Mucosa of descending colon (tissue), 3 donors: Measurements from ENCODE around the gene F2. TPM values are rescaled to one million over a fixed set of nuclear protein-coding genes. Genes with fewer than 3 reads are reported as not detected.

Source experiments
- ATAC-seq: fragments of 200-7000 bp; cut with Tn5 transposase; one replicate; pipeline ENCODE4 v1.9.1; 2020; ENCODE audit warnings: mild to moderate bottlenecking, moderate library complexity
- DNase-seq, 3 donors: peaks; one replicate each; pipeline ENCODE4 v3.0.0-alpha.2; 2020
- H3K36me3 ChIP-seq: fragments of 200-600 bp; one replicate; pipeline ENCODE4 v1.8.0; 2021; ENCODE audit warnings: low read depth, mild to moderate bottlenecking
- H3K4me1 ChIP-seq: fragments of 200-600 bp; one replicate; pipeline ENCODE4 v1.8.0; 2021; ENCODE audit warnings: low read depth, mild to moderate bottlenecking
- H3K4me3 ChIP-seq: fragments of 200-600 bp; one replicate; pipeline ENCODE4 v1.8.0; 2021; ENCODE audit warnings: mild to moderate bottlenecking
- H3K9me3 ChIP-seq: fragments of 200-600 bp; one replicate; pipeline ENCODE4 v1.8.0; 2021; ENCODE audit warnings: mild to moderate bottlenecking
- intact Hi-C, 2 donors: fragments of 100-400 bp; cut with DNase I in 1 of 2; cut with micrococcal nuclease in 1 of 2; formaldehyde crosslinking; loops; one replicate each; pipeline versions ENCODE4 v1.11.0 to v1.11.1; 2022; cut with DNase I, micrococcal nuclease
- total RNA-seq, 3 donors: library from RNA; stranded (reverse); fragmentation: NEBNext Ultra II Directional in 2 of 3; extraction: Animal tissue kit (Norgen Biotek cat#: 25700) in 2 of 3; gene quantifications; one replicate each; pipeline versions ENCODE4 v1.2.1 to v1.2.4, GENCODE V29; 2021 to 2023
- TF ChIP-seq, protein P1 (sequence below): fragments of 200-600 bp; IDR thresholded peaks from one replicate; pipeline ENCODE4 v1.8.0; 2022; ENCODE audit warnings: antibody characterized with exemption, mild to moderate bottlenecking
- donor health status: DM: no; HTN: no; CAD: no; lungs with moderate emphysema.
- donor health status: DM: no; HTN: no; CAD: no.
- donor health status: DM: no; HTN: yes; CAD: no.

Gene F2
- total RNA-seq, 3 donors from 2014 or later, result 0.19 TPM; not detected in 2

DNA sequence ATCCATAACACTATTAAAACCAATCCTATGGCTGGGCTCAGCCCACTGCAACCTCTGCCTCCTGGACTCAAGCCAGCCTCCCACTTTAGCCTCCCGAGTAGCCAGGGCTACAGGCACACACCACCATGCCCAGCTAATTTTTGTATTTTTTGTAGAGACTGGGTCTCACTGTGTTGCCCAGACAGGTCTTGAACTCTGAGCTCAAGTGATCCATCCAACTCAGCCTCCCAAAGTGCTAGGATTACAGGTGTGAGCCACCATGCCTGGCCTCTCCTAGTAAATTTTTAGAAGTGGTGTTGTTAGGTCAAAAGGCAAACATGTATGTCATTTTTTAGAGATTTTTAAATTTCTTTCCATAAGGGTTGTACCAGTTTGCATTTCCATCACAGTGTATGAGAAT is 14.2 kb downstream of the F2 start:
- ATAC-seq (no peak), DNase-seq (no peak)
- TF ChIP-seq, protein P1, sequence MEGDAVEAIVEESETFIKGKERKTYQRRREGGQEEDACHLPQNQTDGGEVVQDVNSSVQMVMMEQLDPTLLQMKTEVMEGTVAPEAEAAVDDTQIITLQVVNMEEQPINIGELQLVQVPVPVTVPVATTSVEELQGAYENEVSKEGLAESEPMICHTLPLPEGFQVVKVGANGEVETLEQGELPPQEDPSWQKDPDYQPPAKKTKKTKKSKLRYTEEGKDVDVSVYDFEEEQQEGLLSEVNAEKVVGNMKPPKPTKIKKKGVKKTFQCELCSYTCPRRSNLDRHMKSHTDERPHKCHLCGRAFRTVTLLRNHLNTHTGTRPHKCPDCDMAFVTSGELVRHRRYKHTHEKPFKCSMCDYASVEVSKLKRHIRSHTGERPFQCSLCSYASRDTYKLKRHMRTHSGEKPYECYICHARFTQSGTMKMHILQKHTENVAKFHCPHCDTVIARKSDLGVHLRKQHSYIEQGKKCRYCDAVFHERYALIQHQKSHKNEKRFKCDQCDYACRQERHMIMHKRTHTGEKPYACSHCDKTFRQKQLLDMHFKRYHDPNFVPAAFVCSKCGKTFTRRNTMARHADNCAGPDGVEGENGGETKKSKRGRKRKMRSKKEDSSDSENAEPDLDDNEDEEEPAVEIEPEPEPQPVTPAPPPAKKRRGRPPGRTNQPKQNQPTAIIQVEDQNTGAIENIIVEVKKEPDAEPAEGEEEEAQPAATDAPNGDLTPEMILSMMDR, result no peak

DNA sequence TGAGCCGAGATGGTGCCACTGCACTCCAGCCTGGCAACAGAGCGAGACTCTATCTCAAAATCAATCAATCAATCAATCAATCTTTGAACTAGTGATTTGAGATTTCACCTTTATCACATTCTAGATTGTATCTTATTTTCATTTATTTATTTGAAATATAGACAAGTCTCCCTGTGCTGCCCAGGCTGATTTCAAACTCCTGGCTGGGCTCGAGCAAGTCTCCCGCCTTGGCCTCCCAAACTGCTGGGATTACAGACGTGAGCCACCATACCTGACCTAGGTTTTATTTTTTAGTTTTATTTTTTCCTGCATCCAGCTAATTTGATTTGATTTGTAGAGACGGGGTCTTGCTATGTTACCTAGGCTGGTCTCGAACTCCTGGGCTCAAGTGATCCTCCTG is 17.1 kb downstream of the F2 start:
- DNase-seq (no peak), ATAC-seq (no peak)
- no peaks in the 10 kb centered on the region for H3K36me3 ChIP-seq
- intact Hi-C loops, result no loop called here
- no peaks in the 10 kb centered on the region for H3K4me1 ChIP-seq
- TF ChIP-seq, protein P1, result no peak
- H3K9me3 ChIP-seq, result no peaks in the 10 kb centered on the region
- H3K4me3 ChIP-seq, result no peak overlapping the region

More for the DNA sequence above, 14.2 kb downstream of the F2 start:
- H3K4me3 ChIP-seq, result no peak overlapping the region
- H3K4me1 ChIP-seq, result no peaks in the 10 kb centered on the region
- H3K9me3 ChIP-seq, result no peaks in the 10 kb centered on the region
- intact Hi-C loops, result no loop called here
- H3K36me3 ChIP-seq, result no peaks in the 10 kb centered on the region

DNA sequence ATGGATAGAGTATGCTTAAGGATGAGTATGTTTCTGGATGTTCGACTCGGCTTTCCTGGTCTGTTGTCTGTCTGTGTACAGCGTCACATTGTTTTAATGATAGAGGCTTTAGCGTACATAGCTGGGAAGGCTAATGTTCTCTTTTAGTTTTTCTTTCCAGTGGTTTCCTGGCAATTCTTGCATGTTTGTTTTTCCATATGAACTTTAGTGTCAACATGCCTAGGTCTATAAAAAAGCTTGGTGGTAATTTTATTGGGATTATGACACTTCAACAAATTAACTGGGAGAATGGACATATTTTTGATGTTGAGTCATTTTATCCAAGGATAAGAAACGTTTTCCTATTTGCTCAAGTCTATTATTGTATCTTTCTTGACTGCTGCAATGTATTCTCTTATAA is 17.6 kb downstream of the F2 start:
- H3K36me3 ChIP-seq, result no peaks in the 10 kb centered on the region
- no peaks in the 10 kb centered on the region for H3K4me1 ChIP-seq
- intact Hi-C loops, result no loop called here
- no peak overlapping the region for H3K4me3 ChIP-seq
- TF ChIP-seq, protein P1, result no peak
- ATAC-seq (peak; percentile 85), DNase-seq (no peak)
- H3K9me3 ChIP-seq, result no peaks in the 10 kb centered on the region

DNA sequence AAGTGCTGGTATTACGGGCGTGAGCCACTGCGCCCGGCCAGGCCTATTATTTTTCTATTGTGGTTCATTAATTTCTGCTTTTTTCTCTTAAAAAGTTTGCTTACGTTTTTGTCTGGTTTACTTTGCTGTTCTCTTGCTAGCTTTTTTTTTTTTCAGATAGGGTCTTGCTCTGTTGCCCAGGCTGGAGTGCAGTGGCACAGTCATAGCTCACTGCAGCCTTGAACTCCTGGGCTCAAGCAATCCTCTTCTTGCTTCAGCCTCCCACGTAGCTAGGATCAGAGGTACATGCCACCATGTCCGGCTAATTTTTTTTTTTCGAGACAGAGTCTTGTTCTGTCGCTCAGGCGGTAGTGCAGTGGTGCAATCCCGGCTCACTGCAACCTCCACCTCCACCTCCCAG is 18.7 kb downstream of the F2 start:
- no peaks in the 10 kb centered on the region for H3K36me3 ChIP-seq
- ATAC-seq (no peak), DNase-seq (no peak)
- H3K9me3 ChIP-seq, result no peaks in the 10 kb centered on the region
- no peak overlapping the region for H3K4me3 ChIP-seq
- intact Hi-C loops, result no loop called here
- TF ChIP-seq, protein P1, result no peak
- no peaks in the 10 kb centered on the region for H3K4me1 ChIP-seq

DNA sequence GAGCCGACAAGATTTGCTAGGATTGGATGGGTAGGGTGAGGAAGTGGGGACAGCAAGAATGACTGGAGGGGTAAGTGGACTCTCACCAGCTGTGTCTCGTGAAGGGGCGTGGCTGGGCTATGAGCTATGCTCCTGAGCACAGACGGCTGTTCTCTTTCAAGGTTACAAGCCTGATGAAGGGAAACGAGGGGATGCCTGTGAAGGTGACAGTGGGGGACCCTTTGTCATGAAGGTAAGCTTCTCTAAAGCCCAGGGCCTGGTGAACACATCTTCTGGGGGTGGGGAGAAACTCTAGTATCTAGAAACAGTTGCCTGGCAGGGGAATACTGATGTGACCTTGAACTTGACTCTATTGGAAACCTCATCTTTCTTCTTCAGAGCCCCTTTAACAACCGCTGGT is 19.9 kb downstream of the F2 start:
- no peaks in the 10 kb centered on the region for H3K9me3 ChIP-seq
- TF ChIP-seq, protein P1, result no peak
- no peak overlapping the region for H3K4me3 ChIP-seq
- DNase-seq (peak in 2 of 3 donors; percentile 42 to 52), ATAC-seq (peak; percentile 62)
- intact Hi-C loops, result no loop called here
- H3K36me3 ChIP-seq, result peaks cover 6% of the 10 kb centered on the region
- H3K4me1 ChIP-seq, result no peaks in the 10 kb centered on the region
